C1 segment of cervical spinal cord (tissue), 14 donors: Measurements from ENCODE around the gene CLTC.

Experiments
- DNase-seq, 14 donors: peaks; one replicate each; lab custom pipeline; 2025; lab: John Stamatoyannopoulos, UW

CLTC gene

DNA sequence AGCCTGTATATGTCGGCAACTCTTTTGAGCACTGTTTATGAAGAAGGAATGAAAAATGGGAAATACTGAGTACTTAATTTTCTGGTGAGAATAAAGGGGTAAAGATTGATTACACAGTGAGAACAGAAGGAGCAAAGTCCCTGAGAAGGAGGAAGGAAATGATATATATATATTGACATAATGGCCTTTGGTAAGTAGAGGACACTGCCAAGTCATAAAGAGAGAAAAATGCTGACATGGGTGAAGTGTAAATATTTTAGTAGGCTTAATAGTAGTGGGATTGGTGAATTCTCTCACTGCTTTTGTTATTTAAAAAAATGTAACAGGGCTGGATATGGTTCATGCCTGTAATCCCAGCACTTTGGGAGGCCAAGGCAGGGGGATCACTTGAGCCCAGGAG is 103.9 kb downstream of the CLTC start:
- DNase-seq, result no peak

DNA sequence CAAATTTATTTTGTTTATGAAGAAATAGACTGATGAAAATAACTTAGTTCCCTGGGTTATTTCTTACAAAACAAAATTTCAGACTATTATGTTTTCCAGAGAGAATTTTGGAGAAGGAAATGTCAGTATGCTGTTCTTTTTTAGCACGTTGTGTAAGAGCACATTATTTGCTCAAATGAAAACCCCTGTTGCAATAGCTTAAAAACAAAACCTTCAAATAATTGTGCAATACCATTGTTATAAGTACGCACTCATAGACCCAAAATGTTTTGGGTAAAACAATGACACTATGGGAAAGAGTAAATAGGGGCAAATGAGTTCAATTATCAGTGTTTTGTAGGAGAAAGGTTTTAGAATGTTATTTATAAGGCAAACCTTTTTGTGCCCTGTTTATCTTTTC is 106.0 kb downstream of the CLTC start:
- no peak for DNase-seq

DNA sequence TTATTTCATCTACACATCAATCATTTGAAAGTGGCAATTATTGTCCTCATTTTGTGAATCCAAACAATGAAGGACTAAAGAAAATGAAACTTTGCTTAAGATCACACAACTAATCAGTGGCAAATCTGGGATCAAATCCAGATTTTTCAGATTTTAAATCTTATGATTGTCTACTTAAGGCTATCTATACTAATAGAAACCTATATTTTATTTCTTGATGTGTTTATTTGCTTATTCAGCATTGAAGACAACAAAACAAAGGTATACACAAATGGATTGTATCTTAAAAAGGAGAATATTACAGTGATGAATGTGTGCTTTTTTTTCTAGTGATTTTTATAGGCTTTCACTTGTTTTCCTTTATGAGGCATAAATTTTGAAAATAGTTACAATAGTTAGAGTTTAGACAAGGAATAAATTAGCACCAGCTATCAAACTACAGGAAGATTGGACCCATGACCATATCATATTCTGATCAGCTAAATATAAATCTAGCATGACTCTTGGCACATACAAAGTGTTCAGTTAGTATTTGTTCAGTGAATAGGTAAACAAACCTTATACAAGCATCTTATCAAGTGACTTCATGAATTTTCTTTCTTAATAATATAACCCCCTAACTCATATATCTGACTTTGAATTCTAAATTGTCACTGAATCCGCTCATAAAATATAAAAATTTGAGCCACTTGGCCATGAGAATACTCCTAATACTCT is 108.3 kb downstream of the CLTC start:
- no peak for DNase-seq

DNA sequence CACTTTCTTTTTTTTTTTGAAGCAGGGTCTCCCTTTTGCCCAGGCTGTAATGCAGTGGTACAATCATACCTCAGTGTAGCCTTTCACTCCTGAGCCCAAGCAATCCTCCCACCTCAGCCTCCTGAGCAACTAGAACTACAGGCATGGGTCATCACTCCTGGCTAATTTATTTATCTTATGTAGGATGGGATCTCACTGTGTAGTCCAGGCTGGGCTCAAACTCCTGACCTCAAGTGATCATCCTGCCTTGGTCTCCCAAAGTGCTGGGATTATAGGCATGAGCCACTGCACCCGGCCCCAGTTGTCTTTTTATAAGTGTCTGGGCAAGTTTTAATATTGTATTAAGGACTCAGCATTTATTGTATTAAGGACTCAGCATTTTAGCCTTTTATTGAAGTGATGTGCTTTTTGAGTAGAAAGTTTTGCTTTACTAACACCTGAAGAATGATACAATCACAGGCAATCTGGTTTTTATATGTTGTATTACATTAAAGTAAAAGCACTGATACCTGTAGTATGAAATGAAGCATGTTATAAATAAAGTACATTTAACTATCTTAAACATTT is 110.7 kb downstream of the CLTC start:
- DNase-seq, result no peak

DNA sequence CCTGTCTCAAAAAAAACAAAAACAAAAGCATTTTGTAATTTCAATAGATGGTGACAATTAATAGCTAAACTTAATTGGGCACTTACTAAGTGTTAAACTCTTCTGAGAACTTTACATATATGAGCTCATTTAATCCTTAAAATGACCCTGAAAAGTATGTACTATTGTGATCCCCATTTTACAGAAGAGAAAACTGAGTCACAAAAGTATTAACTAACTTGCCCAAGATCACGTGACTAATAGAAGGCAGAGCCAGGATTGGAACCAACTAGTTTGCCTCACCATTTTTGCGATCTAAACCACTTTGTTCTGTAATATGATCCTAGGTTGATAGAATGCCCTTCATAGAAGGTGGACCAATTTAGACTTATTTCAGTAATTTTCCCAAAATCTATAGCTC is 114.0 kb downstream of the CLTC start:
- no peak for DNase-seq

DNA sequence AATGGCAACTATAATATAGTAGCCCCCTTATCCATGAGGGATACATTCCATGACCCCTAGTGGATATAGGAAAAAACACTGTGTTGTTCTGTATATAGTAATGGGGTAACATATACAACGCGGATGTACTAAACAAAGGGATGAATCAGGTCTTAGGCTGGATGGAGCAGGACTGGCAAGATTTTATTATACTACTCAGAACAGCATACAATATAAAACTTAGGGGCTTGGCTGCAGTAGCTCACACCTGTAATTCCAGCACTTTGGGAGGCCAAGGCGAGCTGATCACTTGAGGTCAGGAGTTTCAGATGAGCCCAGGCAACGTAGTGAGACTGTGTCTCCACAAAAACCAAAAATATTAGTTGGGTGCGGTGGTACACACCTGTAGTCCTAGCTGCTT is 114.5 kb downstream of the CLTC start:
- no peak for DNase-seq

DNA sequence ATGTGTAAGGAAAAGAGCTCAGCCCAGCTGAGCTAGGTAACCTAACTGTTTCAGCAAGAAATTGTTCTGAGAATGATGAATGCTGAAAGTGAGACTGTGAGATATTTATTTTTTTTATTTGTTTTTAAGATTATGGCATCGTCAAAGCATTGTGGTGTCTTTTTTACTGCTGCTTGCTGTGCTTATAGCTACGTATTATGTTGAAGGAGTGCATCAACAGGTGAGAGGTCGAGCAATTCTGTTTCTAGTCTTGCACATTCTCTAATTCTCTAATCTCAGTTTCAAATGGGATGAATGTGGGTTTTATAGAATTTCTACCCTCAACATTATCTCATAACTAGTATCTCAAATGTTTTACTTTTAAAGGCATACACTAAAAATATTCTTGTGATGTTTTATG is 117.6 kb downstream of the CLTC start:
- no peak for DNase-seq

DNA sequence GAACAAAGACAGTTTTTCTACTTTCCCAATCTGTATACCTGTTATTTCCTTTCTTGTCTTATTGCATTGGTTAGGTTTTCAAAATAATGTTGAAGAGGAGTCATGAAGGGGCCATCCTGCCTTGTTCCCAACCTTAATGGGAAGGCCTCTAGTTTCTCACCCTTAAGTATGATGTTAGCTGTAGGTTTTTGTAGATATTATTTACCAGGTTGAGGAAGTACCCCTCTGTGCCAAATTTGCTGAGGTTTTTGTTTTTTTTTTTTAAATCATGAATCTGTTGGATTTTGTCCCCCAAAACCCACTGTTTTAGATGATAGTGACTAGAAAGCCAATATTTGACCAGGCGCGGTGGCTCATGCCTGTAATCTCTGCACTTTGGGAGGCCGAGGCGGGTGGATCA is 124.1 kb downstream of the CLTC start:
- DNase-seq, result no peak

DNA sequence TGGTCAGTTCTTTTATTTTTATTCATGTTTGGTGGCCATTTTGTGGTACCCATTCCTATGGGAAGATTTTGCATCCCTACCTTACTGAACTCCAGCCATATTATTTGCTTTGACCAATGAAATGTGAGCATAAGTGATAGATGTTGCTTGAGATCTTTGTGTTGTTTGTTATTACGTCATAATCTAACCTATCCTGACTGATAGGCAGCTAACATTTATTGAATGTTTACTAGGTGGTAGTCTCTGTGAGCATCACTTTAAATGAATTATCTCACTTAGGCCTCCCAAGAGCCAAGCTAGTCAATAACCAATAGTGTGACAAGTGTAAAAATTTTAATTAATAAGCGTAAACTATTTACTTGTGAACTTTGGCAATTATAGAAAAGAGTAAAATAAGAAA is 125.3 kb downstream of the CLTC start:
- DNase-seq, result no peak
